Measurements from ENCODE around the gene CHRNE. TPM values are rescaled to one million over a fixed set of nuclear protein-coding genes. Genes with fewer than 3 reads are reported as not detected.

CHRNE gene
- total RNA-seq, 1 donor from 2014 or later, result 1.0 TPM

- no peak for DNase-seq (ENCODE audit: low read depth)
- no peak for TF ChIP-seq CTCF (conservative IDR thresholded peaks at IDR 0.05; ENCODE audit: low read depth, low read length)
- peak overlapping the region; percentile 93 for H3K4me3 ChIP-seq (ENCODE audit: low read depth, low read length)
Observed at GRCh38 chr17:4939546-4939795, 36.6 kb upstream of the CHRNE start.

GRCh38 chr17:4938688-4939545 is 36.0 kb upstream of the CHRNE start:
- TF ChIP-seq CTCF (conservative IDR thresholded peaks at IDR 0.05; ENCODE audit: low read depth, low read length), result no peak
- DNase-seq (ENCODE audit: low read depth), result no peak
- peak overlapping the region; percentile 93 for H3K4me3 ChIP-seq (ENCODE audit: low read depth, low read length)

- peak overlapping the region; percentile 93 for H3K4me3 ChIP-seq (ENCODE audit: low read depth, low read length)
- DNase-seq (ENCODE audit: low read depth), result no peak
- no peak for TF ChIP-seq CTCF (conservative IDR thresholded peaks at IDR 0.05; ENCODE audit: low read depth, low read length)
Observed at GRCh38 chr17:4938069-4938491, 35.2 kb upstream of the CHRNE start.

GRCh38 chr17:4937553-4937952 is 34.7 kb upstream of the CHRNE start:
- no peak overlapping the region for H3K4me3 ChIP-seq (ENCODE audit: low read depth, low read length)
- DNase-seq (ENCODE audit: low read depth), result no peak
- no peak for TF ChIP-seq CTCF (conservative IDR thresholded peaks at IDR 0.05; ENCODE audit: low read depth, low read length)

GRCh38 chr17:4936436-4936835 is 33.5 kb upstream of the CHRNE start:
- no peak overlapping the region for H3K4me3 ChIP-seq (ENCODE audit: low read depth, low read length)
- TF ChIP-seq CTCF (conservative IDR thresholded peaks at IDR 0.05; ENCODE audit: low read depth, low read length), result no peak
- no peak for DNase-seq (ENCODE audit: low read depth)

DNA sequence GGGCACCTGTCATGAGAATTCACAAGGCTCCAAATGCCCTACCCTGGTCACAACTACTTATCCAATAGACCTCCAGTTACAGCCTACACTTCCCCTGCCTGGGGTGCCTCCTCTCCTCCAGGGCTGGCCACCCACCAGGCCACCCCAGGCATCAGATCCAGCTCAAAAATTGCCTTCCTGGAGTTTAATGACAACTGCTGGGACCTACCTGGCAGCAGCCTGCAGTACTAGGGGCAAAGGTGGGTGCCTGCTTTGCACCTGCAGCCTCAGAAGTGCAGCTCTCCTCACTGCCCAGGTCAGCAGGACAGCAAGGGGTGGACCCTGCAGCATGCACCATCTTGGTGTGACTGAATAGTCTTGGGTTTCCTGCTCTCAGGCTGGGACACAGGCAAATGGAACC is 32.8 kb upstream of the CHRNE start:
- DNase-seq (ENCODE audit: low read depth), result no peak
- TF ChIP-seq CTCF (conservative IDR thresholded peaks at IDR 0.05; ENCODE audit: low read depth, low read length), result no peak

More for the DNA sequence above, 32.8 kb upstream of the CHRNE start:
- H3K4me3 ChIP-seq (ENCODE audit: low read depth, low read length), result no peak overlapping the region

All from epithelial cell of proximal tubule (primary cell).